SIG-M5 treated with dmso at 0.1 percent for 504 hours (cell line): Measurements from ENCODE around the gene PNMA1.
"Not testable (repeated sequence)": the region's sequence is repeated elsewhere in the genome, so short reads cannot be mapped to it uniquely, and the experiment has no call there.

ENCODE experiments used
- DNase-seq: peaks from one replicate; lab custom pipeline; 2025; ENCODE audit not compliant: unreplicated experiment; lab: John Stamatoyannopoulos, UW

PNMA1 gene

DNA sequence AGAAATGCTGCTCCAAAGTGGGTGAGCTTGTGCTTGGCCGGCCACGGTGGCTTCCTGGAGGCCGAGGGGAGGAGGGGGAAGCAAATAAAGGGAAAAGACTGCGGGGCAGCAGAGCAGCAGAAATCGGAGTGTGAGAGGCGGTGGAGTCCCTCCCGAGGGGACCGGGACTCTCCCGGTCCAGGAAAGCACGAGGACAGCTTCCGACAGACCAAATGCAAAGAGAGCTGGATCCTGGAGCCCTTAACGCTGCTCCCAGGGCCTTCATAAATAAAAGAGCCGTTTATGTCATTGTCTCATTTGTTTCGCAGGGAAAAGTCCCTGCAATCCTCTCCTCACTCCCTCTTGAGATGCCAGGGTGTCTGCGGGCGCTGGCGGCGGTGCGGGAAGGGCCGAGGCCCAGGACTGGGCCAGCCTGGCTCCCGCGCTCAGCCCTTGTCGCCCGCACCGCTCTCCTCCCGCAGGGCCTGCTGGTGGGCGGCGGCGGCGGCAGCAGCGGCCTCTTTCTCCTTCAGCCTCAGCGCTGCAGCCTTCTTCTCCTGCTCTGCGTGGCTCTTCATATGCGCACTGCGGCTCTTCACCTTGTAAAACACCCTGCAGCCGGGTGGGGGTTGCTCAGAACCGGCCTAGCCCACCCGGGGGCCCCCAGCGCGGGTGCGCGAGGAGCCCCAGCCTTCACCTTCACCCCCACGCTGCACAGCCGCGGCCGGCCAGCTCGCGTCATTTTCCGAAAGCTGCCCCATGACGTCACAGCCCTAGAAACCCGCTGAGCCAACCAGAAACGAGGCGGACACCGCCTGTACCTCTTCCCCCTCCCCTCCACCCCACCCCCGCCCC, 4.5 kb upstream of the PNMA1 start:
- DNase-seq: no peak

GRCh38 chr14:73717711-73718417, 3.7 kb upstream of the PNMA1 start:
- DNase-seq: no peak

GRCh38 chr14:73717266-73717665, 3.1 kb upstream of the PNMA1 start:
- DNase-seq: no peak

- DNase-seq: no peak
Measured at GRCh38 chr14:73715707-73716106, 1.5 kb upstream of the PNMA1 start.

- no peak for DNase-seq
Measured at GRCh38 chr14:73714656-73715081, 485 bp upstream of the PNMA1 start.

DNA sequence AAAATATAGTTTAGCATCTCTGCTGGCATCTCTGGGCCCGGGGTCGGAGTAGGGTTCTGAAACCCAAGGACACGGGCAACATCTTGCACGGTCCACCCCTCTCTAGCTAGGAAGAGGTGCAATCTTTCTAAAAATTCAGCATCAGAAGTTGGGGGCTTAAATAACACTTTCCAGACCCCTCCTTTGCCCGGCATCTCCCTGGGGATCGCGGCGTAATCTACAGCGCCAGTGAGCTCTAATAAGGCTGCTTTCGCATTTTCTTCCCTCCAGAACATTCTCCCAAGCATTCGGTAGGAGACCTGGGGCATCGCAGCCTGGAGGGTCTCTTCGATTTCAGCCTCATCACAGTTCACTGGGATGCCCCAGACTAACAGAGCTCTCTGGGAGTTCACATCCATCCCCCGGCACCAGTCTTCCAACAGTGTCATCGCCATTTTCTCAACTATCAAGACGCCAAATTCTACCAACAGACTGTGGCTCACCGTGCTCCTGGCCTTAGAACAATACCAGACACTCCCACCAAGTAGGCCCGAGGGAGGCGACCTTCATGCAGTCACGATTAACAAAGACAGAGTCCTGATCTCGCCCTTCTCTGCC, 880 bp downstream of the PNMA1 start:
- no peak for DNase-seq

GRCh38 chr14:73712540-73713180, 1.5 kb downstream of the PNMA1 start:
- peak; percentile 15 for DNase-seq

DNA sequence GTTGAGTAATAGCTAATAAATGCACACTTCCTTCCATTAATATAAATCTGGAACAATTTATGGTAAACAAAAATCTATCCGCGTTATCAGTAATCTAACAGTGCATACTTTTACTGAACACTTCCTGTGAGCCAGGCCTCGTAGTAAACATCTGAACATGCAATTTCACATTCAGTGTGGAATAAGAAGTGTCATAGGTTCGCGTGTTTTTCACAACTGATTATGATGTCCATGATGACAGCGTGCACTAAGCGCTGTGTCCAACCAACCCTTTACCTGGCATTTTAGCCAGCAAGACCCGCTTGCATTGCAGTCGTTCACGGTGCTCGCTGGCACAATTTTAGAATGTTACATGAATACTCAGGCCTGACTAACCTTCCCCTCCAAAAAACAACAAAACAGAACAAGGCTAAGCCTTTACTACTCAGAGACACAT, 2.1 kb downstream of the PNMA1 start:
- no peak for DNase-seq

- DNase-seq: no peak
Measured at GRCh38 chr14:73710737-73711136, 3.4 kb downstream of the PNMA1 start.

DNA sequence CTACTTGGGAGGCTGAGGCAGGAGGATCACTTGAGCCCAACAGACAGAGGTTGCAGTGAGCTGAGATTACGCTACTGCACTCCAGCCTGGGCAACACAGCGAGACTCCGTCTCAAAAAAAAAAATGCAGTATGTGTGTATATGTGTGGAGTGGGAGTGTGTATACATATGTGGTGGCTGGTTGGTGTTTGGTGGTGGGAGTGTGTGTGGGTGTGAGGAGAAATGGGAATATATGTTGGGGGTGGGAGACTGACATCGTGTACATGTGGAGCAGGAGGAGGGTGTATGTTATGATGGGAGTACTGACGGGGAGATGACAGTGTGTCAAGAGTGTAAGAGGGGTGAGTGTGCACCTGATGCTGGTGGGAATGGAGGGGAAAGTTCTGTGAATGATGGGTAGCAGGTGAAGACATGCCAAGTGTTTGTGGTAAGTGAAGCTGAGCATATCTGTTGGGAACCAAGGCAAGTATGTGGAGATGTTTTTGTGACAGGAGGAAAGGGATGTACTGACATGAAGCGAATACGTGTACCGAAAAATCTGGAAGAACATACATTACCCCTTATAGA, 4.2 kb downstream of the PNMA1 start:
- no peak for DNase-seq

DNA sequence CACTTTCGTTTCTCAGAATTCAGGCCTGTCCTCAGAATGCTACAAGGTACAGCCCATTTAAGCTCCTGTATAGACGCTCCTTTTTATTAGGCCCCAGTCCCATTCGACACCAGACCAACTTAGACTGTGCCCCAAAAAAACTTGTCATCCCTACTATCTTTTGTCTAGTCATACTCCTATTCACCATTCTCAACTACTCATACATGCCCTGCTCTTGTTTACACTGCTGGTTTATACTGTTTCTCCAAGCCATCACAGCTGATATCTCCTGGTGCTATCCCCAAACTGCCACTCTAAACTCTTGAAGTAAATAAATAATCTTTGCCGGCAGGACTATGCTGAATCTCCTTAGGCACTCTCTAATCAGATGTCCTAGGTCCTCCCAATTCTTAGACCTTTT, 6.1 kb downstream of the PNMA1 start:
- DNase-seq: not testable (repeated sequence)

DNA sequence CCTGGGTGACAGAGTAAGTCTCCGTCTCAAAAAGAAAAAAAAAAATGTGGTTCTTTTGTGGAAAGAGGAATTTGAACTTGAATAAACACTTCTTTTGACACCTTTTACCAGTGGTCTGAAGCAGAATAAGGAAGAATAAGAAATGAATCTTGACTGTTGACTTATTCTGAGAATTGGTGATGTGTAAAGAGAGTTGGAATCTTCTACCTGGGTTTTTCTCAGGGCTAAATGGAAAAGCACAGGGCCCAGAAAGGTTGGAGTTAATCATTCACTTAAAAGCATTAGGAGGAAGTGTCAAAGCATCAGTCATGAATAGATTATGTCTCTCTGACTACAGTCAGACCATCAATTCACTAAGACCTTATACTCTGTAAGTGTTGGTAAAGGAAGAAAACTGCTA, 13.9 kb downstream of the PNMA1 start:
- no peak for DNase-seq

DNA sequence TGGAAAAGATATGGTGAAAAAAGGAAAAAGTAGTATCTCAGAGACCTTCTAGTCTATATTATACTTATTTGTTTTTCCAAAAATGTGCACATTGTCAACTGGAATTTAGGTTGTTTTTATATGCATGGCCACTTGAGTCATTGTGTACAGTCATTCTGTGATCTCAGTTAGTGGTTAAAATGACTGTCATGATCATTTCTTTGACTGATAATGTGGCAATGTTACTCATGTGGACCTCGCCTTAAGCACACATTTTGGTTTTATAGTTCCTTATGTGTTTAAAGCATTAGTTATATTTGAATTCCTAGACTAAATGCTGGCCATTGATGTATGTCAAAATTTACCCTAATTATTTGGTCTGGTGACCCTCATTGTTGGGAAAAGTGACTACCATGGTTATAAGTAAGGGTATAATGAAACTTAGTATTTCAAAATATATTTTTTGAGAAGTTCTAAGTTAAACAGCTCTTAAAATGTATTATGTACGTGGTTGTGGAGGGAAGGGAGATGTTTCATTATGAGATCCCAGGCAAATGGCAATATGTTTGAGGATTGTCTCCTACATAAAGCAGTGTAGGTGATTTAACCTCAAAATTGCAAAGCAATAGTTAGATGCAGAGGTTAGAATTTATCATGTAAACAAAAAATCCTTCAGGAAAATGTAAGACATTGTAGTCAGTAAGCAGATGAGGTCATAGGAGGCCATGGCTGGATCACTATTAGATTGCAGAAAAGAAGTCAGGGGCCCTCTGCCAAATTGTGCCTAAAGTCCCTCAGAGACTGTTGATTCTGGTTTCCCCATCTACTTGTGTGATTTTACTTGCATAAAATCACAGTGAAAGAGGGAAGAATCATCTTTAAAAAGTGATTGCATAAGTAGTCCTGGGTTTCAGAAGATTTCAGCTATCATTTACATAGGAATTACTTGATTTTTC, 17.5 kb downstream of the PNMA1 start:
- DNase-seq: peak; percentile 46

- no peak for DNase-seq
Measured at GRCh38 chr14:73695997-73696396, 18.2 kb downstream of the PNMA1 start.

GRCh38 chr14:73695082-73695481, 19.1 kb downstream of the PNMA1 start:
- DNase-seq: no peak

DNA sequence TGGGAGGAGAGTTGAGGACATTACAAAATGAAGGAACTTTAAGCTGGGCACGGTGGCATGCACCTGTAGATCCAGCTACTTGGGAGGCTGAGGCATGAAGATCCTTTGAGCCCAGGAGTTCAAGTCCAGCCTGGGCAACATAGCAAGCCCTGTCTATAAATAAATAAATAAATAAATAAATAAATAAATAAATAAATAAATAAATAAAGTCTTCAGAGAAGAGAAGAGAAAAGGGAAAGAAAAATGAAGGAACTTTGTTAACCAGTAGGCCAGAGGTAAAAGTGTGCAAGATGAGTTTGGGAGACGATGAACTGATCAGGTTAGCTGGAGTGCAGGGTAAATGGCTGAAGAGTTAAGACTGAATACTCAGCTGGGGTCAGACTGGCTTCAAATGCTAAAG, 20.1 kb downstream of the PNMA1 start:
- DNase-seq: no peak

- DNase-seq: no peak
Measured at GRCh38 chr14:73686901-73687300, 27.3 kb downstream of the PNMA1 start.

DNA sequence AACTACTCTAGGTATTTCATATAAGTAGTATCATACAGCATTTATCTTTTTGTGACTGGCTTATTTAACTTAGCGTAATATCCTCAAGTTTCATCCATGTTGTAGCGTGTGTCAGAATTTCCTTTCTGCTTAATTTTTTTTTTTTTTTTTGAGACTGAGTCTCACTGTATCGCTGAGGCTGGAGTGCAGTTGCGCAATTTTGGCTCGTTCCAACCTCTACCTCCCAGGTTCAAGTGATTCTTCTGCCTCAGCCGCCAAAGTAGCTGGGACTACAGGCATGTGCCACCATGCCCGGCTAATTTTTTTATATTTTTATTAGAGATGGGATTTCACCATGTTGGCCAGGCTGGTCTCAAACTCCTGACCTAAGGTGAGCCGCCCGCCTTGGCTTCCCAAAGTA, 28.9 kb downstream of the PNMA1 start:
- DNase-seq: no peak

- DNase-seq: no peak
Measured at GRCh38 chr14:73684627-73685026, 29.6 kb downstream of the PNMA1 start.

GRCh38 chr14:73680821-73681220, 33.4 kb downstream of the PNMA1 start:
- no peak for DNase-seq
